Measurements from ENCODE around the gene PRRC2A.

DNA sequence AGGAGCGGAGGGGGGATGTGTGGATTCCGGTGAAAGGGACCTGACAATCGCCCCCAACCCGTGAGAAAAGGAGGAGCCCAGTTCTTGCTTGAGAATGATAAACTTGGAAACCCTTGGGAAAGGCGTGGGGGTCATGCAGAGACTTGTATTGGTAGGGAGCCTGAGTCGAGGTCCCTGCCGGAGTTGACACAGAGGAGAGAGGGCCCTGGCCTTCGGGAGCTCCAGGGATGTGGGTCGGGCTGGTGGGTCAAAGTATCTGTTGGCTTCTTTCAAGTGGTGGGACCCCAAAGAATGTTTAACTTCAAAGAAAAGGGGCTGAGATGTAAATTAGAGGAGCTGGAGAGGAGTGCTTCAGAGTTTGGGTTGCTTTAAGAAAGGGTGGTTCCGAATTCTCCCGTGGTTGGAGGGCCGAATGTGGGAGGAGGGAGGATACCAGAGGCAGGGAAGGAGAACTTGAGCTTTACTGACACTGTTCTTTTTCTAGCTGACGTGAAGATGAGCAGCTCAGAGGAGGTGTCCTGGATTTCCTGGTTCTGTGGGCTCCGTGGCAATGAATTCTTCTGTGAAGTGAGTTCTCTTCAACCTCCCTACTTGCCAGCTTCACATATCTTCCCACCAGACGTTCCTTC, 45.9 kb downstream of the PRRC2A start:
- TF ChIP-seq CTCF (IDR thresholded peaks at IDR 0.05) (no peak), POLR2AphosphoS5 (IDR thresholded peaks at IDR 0.05; ENCODE audit: low read depth, low read length) (no peak), SIN3A (IDR thresholded peaks at IDR 0.05; ENCODE audit: borderline replicate concordance, insufficient read depth, low read depth, low read length) (no peak), TCF7L2 (IDR thresholded peaks at IDR 0.05; ENCODE audit: low read depth, low read length) (no peak)
- TF ChIP-seq, protein P1, sequence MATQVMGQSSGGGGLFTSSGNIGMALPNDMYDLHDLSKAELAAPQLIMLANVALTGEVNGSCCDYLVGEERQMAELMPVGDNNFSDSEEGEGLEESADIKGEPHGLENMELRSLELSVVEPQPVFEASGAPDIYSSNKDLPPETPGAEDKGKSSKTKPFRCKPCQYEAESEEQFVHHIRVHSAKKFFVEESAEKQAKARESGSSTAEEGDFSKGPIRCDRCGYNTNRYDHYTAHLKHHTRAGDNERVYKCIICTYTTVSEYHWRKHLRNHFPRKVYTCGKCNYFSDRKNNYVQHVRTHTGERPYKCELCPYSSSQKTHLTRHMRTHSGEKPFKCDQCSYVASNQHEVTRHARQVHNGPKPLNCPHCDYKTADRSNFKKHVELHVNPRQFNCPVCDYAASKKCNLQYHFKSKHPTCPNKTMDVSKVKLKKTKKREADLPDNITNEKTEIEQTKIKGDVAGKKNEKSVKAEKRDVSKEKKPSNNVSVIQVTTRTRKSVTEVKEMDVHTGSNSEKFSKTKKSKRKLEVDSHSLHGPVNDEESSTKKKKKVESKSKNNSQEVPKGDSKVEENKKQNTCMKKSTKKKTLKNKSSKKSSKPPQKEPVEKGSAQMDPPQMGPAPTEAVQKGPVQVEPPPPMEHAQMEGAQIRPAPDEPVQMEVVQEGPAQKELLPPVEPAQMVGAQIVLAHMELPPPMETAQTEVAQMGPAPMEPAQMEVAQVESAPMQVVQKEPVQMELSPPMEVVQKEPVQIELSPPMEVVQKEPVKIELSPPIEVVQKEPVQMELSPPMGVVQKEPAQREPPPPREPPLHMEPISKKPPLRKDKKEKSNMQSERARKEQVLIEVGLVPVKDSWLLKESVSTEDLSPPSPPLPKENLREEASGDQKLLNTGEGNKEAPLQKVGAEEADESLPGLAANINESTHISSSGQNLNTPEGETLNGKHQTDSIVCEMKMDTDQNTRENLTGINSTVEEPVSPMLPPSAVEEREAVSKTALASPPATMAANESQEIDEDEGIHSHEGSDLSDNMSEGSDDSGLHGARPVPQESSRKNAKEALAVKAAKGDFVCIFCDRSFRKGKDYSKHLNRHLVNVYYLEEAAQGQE (IDR thresholded peaks at IDR 0.05; ENCODE audit: insufficient read depth in 1 of 2, low read depth in 2 of 2, low read length in 1 of 2): no peak

Measured in Panc1 (cell line).